Measurements from ENCODE around the gene CDH24. TPM values are rescaled to one million over a fixed set of nuclear protein-coding genes. Genes with fewer than 3 reads are reported as not detected.
A peak's percentile ranks its signal among the peaks of the same experiment; 100 is the strongest.

CDH24 gene
- total RNA-seq, 2 experiments from 2014 or later: 1.6 to 1.8 TPM

DNA sequence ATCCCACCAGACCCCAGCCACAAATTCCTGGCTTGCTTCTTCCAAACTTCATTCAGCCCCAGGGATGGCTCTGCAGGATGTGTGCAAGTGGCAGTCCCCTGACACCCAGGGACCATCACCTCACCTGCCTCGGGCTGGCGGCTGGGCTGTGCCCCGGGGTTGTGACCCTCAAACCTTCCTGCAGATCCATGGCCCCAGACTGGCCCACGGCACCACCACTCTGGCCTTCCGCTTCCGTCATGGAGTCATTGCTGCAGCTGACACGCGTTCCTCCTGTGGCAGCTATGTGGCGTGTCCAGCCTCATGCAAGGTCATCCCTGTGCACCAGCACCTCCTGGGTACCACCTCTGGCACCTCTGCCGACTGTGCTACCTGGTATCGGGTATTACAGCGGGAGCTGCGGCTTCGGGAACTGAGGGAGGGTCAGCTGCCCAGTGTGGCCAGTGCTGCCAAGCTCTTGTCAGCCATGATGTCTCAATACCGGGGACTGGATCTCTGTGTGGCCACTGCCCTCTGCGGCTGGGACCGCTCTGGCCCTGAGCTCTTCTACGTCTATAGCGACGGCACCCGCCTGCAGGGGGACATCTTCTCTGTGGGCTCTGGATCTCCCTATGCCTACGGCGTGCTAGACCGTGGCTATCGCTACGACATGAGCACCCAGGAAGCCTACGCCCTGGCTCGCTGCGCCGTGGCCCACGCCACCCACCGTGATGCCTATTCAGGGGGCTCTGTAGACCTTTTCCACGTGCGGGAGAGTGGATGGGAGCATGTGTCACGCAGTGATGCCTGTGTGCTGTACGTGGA lies 15.0 kb downstream of the CDH24 start, which contains the start of gene PSMB11:
Gene PSMB11, plus strand, starts transcription at position 51 of the 804 bp plus-strand sequence. Its CDS starts 14 bp downstream, at position 65.
- no peak for ATAC-seq
- POLR2A ChIA-PET: interaction anchor here (0.9 kb wide), 1 partner anchor 9 kb away, joined by 3 read pairs; no protein-coding TSS in a partner anchor

DNA sequence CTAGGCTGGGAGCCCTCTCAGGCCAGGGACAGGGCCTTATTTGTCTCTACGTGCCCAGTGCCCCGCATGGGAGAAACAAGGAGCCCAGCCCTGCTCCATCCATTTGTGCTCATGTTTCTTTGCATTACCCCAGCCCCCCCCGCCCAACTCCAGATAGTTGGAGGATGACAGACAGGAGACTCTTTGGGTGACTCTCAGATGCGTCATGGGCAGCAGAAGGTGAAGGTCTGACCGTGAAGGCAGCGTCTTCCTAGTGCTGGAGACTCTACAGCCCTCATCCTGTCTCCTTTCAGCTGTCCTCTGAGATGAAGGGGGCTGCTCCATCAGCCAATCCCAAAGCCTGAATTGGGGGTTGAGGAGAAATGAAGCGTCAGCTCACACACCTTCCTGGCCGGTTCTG lies 15.6 kb downstream of the CDH24 start:
- Mint-ChIP-seq H3K4me3 (no peak overlapping the region), H3K9me3 (ENCODE audit: insufficient read depth) (no peaks in the 10 kb centered on the region), H3K27ac (no peak overlapping the region), H3K36me3 (ENCODE audit: low read depth) (no peaks in the 10 kb centered on the region), H3K4me1 (ENCODE audit: low read depth) (no peaks in the 10 kb centered on the region), H3K27me3 (ENCODE audit: low read depth) (no peaks in the 10 kb centered on the region)
- POLR2A ChIA-PET: no interaction called here
- no peak for DNase-seq
- no peak for ATAC-seq
- CTCF ChIA-PET: interaction anchor here (0.7 to 2.7 kb wide), 2 partner anchors 47 to 56 kb away, joined by 3 to 13 read pairs; no protein-coding TSS in a partner anchor

More for the DNA sequence above, 15.0 kb downstream of the CDH24 start, which contains the start of gene PSMB11:
- no peaks in the 10 kb centered on the region for H3K4me1 Mint-ChIP-seq (ENCODE audit: low read depth)
- DNase-seq: no peak
- no peak within 1 kb of the TSS for H3K4me3 Mint-ChIP-seq
- no peaks in the 10 kb centered on the region for H3K36me3 Mint-ChIP-seq (ENCODE audit: low read depth)
- H3K27me3 Mint-ChIP-seq (ENCODE audit: low read depth): no peaks in the 10 kb centered on the region
- H3K9me3 Mint-ChIP-seq (ENCODE audit: insufficient read depth): no peaks in the 10 kb centered on the region
- CTCF ChIA-PET: interaction anchor here (0.7 to 2.7 kb wide), 4 partner anchors 48 to 71 kb away, joined by 3 to 13 read pairs (median 4); no protein-coding TSS in a partner anchor
- no peak within 1 kb of the TSS for H3K27ac Mint-ChIP-seq

DNA sequence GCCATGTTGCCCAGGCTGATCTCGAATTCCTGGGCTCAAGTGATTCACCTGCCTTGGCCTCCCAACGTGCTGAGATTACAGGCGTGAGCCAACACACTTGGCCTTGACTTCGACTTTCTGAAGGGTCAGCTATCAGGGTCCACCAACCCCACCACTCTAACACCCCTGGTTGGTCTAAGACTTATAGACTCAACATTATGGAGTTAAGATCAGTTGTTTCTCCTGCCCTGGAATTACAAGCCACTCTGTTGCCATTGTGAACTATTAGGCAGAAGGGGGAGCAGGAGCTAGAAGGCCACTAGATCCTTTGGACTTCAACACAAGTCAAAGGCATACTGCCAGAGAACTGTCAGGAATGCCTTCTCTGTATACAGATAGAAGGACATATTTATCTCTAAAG lies 17.2 kb downstream of the CDH24 start:
- ChIA-PET POLR2A (interaction anchor here (0.6 to 1.2 kb wide), 2 partner anchors 16 to 76 kb away, joined by 3 read pairs; no protein-coding TSS in a partner anchor), CTCF (interaction anchor here (0.7 to 2.7 kb wide), 6 partner anchors 12 to 81 kb away, joined by 3 to 13 read pairs (median 5); no protein-coding TSS in a partner anchor)
- ATAC-seq: no peak

DNA sequence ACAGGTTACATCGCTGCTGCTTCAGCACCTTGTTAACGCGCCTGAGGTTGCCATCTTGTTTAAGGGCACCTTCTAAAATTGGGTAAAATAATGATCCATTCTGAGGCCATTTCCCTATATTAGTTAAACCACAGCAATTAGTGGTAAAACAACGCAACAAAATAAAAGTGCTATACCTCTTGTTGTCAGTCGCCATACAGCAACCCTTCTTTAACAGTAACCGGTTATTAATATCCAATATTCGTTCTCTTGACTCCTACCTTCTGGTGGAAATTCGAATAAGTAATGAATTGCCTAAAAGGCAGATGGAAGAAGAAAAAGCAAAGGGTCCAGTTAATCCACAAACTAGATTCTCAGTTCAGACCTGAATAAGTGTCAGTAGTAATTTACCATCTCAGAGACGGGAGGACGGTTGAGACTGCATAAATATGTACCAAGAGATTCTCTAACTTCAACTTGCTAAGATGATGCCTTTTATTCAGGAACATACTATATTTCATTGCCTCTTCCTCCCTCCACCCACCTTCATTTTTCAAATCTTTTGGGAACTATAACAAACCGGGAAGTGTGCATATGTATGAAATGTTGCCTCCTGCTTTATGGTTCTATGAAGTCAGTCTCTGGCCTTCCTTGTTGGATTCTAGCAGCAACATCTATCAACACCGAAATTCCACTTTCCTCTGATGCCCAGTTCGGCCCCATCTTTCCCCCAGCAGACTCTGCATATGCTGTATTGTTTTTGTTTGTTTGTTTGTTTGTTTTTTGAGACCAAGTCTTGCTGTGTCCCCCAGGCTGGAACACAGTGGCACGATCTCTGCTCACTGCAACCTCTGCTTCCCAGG lies 21.8 kb downstream of the CDH24 start:
- Mint-ChIP-seq H3K27me3 (ENCODE audit: low read depth) (no peaks in the 10 kb centered on the region), H3K27ac (peak overlapping the region; percentile 96), H3K36me3 (ENCODE audit: low read depth) (peaks cover 30% of the 10 kb centered on the region), H3K4me3 (peak overlapping the region; percentile 91), H3K4me1 (ENCODE audit: low read depth) (peaks cover 30% of the 10 kb centered on the region), H3K9me3 (ENCODE audit: insufficient read depth) (no peaks in the 10 kb centered on the region)
- no peak for ATAC-seq
- CTCF ChIA-PET: interaction anchor here (2.5 kb wide), 2 partner anchors 23 to 33 kb away, joined by 10 to 13 read pairs; no protein-coding TSS in a partner anchor
- DNase-seq: no peak
- POLR2A ChIA-PET: interaction anchor here (1.1 to 2.9 kb wide), 2 partner anchors 12 to 29 kb away, joined by 3 to 20 read pairs; no protein-coding TSS in a partner anchor

More for the DNA sequence above, 17.2 kb downstream of the CDH24 start:
- no peak overlapping the region for H3K27ac Mint-ChIP-seq
- H3K9me3 Mint-ChIP-seq (ENCODE audit: insufficient read depth): no peaks in the 10 kb centered on the region
- H3K4me1 Mint-ChIP-seq (ENCODE audit: low read depth): peaks cover 8% of the 10 kb centered on the region
- no peaks in the 10 kb centered on the region for H3K36me3 Mint-ChIP-seq (ENCODE audit: low read depth)
- no peaks in the 10 kb centered on the region for H3K27me3 Mint-ChIP-seq (ENCODE audit: low read depth)
- no peak for DNase-seq
- H3K4me3 Mint-ChIP-seq: no peak overlapping the region

DNA sequence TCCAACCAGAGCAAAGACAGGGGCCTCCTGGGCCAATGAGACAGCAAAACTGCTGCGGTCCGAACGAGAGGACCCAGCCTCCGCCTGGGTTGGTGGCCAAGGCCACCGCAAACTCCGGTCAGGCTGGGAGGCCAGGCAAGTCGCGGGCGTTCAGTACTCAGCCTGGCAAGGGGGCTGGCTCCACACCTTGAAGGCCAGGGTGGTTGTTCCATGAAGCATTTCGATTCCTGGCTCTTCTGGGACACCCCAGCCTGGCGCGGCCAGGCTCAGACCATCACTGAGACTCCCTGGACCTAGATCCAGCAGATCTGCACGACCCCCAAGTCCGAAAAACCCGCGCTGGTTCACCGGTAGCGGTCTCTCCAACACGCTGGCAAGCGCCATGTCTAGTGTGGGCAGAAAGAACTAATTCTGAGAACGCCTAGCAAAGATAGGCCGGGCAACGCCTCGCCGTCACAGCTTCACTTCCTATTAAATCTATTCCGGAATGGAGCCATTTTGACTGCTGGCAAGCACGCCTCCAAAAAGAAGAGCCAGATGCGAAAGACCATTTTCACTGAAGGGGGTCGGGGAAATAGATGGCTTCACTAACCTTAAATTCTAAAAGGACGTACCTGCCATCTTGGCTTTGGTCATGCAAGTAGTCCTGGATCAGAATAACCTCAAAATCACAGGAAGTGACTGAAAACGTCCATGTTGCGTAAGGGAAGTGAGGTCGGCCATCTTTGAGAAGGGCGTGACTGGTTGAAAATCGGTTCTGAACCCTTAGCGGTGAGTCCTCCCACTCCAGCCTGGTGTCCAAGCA lies 22.6 kb downstream of the CDH24 start, which contains the start of gene PSMB5:
Gene PSMB5, minus strand, starts transcription at position 403 of the 805 bp plus-strand sequence. Its CDS starts 19 bp downstream, at position 384.
- POLR2A ChIA-PET: interaction anchor here (0.8 to 2.9 kb wide), 3 partner anchors 11 to 115 kb away, joined by 3 to 20 read pairs (median 3); partner anchors contain the start of gene RBM23
- DNase-seq: peak; percentile 95
- Mint-ChIP-seq H3K9me3 (ENCODE audit: insufficient read depth) (no peaks in the 10 kb centered on the region), H3K27me3 (ENCODE audit: low read depth) (no peaks in the 10 kb centered on the region), H3K4me1 (ENCODE audit: low read depth) (peaks cover 30% of the 10 kb centered on the region), H3K36me3 (ENCODE audit: low read depth) (peaks cover 31% of the 10 kb centered on the region), H3K27ac (peak within 1 kb of the TSS; percentile 96), H3K4me3 (peak within 1 kb of the TSS; percentile 91)
- CTCF ChIA-PET: interaction anchor here (1.1 to 2.5 kb wide), 6 partner anchors 20 to 105 kb away, joined by 5 to 13 read pairs (median 8); no protein-coding TSS in a partner anchor
- ATAC-seq: peak; percentile 97

DNA sequence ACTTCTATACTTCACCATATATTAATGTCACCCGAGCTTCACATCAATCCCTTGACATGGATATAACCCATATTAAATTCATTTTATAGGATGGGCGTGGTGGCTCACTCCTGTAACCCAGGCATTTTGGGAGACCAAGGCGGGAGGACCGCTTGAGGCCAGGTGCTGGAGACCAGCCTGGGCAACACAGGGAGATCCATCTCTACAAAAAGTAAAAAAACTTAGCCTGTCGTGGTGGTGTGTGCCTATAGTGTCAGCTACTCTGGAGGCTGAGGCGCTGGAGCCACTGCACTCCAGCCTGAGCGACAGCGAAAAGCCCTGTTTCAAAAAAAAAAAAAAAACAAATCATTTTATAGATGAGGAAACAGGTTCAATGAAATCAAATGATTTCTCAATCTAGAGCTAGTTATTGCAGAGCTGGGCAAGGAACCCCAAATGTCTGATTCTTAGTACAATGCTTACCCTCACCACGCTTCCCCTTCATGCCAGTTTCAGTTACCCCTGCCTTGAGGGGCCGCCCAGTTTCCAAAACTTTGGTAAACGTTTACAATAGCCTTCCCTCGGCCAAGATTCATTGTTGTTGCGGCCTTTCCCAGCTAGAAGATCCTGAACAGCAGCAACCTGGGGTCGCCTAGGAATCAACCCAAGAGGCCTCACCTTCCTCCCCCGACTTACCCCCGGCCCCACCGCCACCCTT lies 23.4 kb downstream of the CDH24 start:
- ATAC-seq (peak; percentile 9), DNase-seq (peak; percentile 34)
- POLR2A ChIA-PET: interaction anchor here (0.8 to 2.9 kb wide), 6 partner anchors 10 to 115 kb away, joined by 3 to 20 read pairs (median 3); partner anchors contain the start of genes ACIN1, C14orf119 and RBM23
- Mint-ChIP-seq H3K27ac (peak overlapping the region; percentile 96), H3K4me3 (peak overlapping the region; percentile 91), H3K36me3 (ENCODE audit: low read depth) (peaks cover 36% of the 10 kb centered on the region), H3K4me1 (ENCODE audit: low read depth) (peaks cover 36% of the 10 kb centered on the region), H3K9me3 (ENCODE audit: insufficient read depth) (no peaks in the 10 kb centered on the region), H3K27me3 (ENCODE audit: low read depth) (no peaks in the 10 kb centered on the region)
- CTCF ChIA-PET: interaction anchor here (1.1 to 2.5 kb wide), 8 partner anchors 19 to 104 kb away, joined by 4 to 13 read pairs (median 6); no protein-coding TSS in a partner anchor

DNA sequence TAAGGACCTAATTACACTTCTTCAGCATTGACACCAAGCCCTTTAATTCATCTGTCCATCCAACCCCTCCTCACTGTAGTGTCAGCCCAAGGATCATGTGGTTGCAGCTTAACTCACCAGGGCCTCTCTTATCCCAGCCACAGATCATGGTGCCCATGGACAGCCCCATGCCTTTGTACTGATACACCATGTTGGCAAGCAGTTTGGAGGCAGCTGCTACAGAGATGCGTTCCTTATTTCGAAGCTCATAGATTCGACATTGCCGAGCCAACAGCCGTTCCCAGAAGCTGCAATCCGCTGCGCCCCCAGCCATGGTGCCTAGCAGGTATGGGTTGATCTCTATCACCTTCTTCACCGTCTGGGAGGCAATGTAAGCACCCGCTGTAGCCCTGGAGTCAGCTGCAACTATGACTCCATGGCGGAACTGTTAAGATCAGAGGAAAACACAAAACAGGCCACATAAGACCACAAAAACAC lies 24.0 kb downstream of the CDH24 start:
- Mint-ChIP-seq H3K4me3 (peak overlapping the region; percentile 91), H3K27ac (peak overlapping the region; percentile 96), H3K36me3 (ENCODE audit: low read depth) (peaks cover 39% of the 10 kb centered on the region), H3K27me3 (ENCODE audit: low read depth) (no peaks in the 10 kb centered on the region), H3K4me1 (ENCODE audit: low read depth) (peaks cover 41% of the 10 kb centered on the region), H3K9me3 (ENCODE audit: insufficient read depth) (no peaks in the 10 kb centered on the region)
- ChIA-PET CTCF (interaction anchor here (1.1 to 2.5 kb wide), 8 partner anchors 19 to 104 kb away, joined by 4 to 13 read pairs (median 6); no protein-coding TSS in a partner anchor), POLR2A (interaction anchor here (0.8 to 2.9 kb wide), 4 partner anchors 10 to 61 kb away, joined by 3 to 20 read pairs (median 6); partner anchors contain the start of genes ACIN1 and C14orf119)
- ATAC-seq (no peak), DNase-seq (no peak)

DNA sequence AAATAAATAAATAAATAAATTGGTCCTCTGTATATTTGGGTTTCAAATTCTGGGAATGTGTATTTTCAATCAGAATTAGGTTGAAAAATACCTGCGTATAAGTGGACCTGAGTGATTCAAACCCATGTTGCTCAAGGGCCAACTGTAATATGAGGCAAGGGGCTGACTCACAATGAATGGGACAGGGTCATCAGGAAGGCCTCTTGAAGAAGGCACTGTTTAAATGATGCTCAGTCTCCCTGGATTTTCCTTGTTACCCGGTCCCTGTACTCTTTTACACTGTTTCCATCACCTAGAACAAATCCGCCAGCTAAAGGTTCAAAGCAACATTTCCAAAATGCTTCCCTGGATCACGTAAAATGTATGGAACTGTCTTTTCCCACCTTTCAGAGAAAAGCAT lies 26.4 kb downstream of the CDH24 start:
- ChIA-PET CTCF (interaction anchor here (1.0 to 3.9 kb wide), 5 partner anchors 24 to 101 kb away, joined by 3 to 16 read pairs (median 10); partner anchors contain the start of gene CDH24), POLR2A (interaction anchor here (0.8 to 0.9 kb wide), 2 partner anchors 9 to 24 kb away, joined by 3 to 4 read pairs; no protein-coding TSS in a partner anchor)
- Mint-ChIP-seq H3K4me1 (ENCODE audit: low read depth) (peaks cover 44% of the 10 kb centered on the region), H3K27ac (no peak overlapping the region), H3K4me3 (no peak overlapping the region), H3K27me3 (ENCODE audit: low read depth) (no peaks in the 10 kb centered on the region), H3K36me3 (ENCODE audit: low read depth) (peaks cover 51% of the 10 kb centered on the region), H3K9me3 (ENCODE audit: insufficient read depth) (no peaks in the 10 kb centered on the region)
- ATAC-seq (no peak), DNase-seq (no peak)

DNA sequence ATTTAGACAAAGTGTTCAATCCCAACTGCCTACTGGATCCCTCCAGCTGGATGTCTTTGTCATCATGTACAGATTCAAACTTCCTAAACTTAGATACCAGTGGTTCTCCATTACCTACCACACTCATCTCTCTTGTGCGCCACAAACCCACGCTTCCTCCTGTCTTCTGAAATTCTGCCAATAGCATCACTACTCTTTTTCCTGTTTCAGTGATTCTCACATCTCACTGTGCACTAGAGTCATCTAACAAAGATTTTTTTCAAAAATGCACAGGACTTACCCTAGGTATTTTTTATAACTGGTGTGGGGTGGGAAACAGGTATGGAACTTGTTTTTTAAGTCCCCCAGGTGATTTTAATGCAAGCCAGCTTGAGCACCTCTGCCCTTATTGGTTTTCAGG lies 28.5 kb downstream of the CDH24 start:
- CTCF ChIA-PET: interaction anchor here (0.8 to 3.9 kb wide), 9 partner anchors 21 to 56 kb away, joined by 3 to 21 read pairs (median 8); partner anchors contain the start of genes AJUBA and CDH24
- H3K36me3 Mint-ChIP-seq (ENCODE audit: low read depth): peaks cover 63% of the 10 kb centered on the region
- peaks cover 47% of the 10 kb centered on the region for H3K4me1 Mint-ChIP-seq (ENCODE audit: low read depth)
- H3K27me3 Mint-ChIP-seq (ENCODE audit: low read depth): no peaks in the 10 kb centered on the region
- POLR2A ChIA-PET: interaction anchor here (0.9 to 1.4 kb wide), 2 partner anchors 22 to 72 kb away, joined by 3 read pairs; partner anchors contain the start of gene HAUS4
- peak; percentile 38 for DNase-seq
- H3K9me3 Mint-ChIP-seq (ENCODE audit: insufficient read depth): no peaks in the 10 kb centered on the region
- peak; percentile 85 for ATAC-seq
- no peak overlapping the region for H3K4me3 Mint-ChIP-seq
- H3K27ac Mint-ChIP-seq: peak overlapping the region; percentile 4

Measured in activated CD8-positive, alpha-beta T cell treated with anti-CD3 and anti-CD28 coated beads, Interleukin-2, amount 10 ng/mL, durations not matched to agents 7 days and 5 days (primary cell).